HepG2 (cell line): ENCODE measurements around the gene PHKG2. TPM values are rescaled to one million over a fixed set of nuclear protein-coding genes. Genes with fewer than 3 reads are reported as not detected.

Source experiments
- ARID2 ChIP-seq: sonication (generic); formaldehyde crosslinking; IDR thresholded peaks from 2 replicates; pipeline ENCODE4 v1.8.1; 2022; ENCODE audit warnings: mild to moderate bottlenecking, missing genetic modification reagents, borderline replicate concordance
- KAT8 ChIP-seq: IDR thresholded peaks from 2 replicates; pipeline ENCODE4 v1.6.1; 2016; ENCODE audit warnings: missing genetic modification reagents, missing compliant biosample characterization
- MXD4 ChIP-seq: IDR thresholded peaks from 2 replicates; pipeline ENCODE4 v1.6.1; 2016; ENCODE audit warnings: mild to moderate bottlenecking, missing biosample characterization, missing genetic modification reagents
- RARA ChIP-seq: IDR thresholded peaks from 2 replicates; pipeline ENCODE4 v1.6.1; 2016; ENCODE audit warnings: missing genetic modification reagents, missing compliant biosample characterization
- RXRA ChIP-seq: sonication (generic); formaldehyde crosslinking; IDR thresholded peaks from 2 replicates; pipeline ENCODE4 v1.5.1; 2020; ENCODE audit warnings: missing genetic modification reagents
- TARDBP ChIP-seq: sonication (generic); formaldehyde crosslinking; IDR thresholded peaks from 2 replicates; pipeline ENCODE4 v1.8.0; 2022; ENCODE audit warnings: mild to moderate bottlenecking, missing genetic modification reagents
- TFDP2 ChIP-seq: sonication (generic); formaldehyde crosslinking; IDR thresholded peaks from 2 replicates; pipeline ENCODE4 v1.4.0; 2020; ENCODE audit warnings: missing genetic modification reagents
- ZFX ChIP-seq: sonication (generic); formaldehyde crosslinking; IDR thresholded peaks from 2 replicates; pipeline ENCODE4 v1.4.0; 2020; ENCODE audit warnings: mild to moderate bottlenecking, low read depth, missing genetic modification reagents, moderate library complexity
- ZFY ChIP-seq: sonication (generic); formaldehyde crosslinking; IDR thresholded peaks from 2 replicates; pipeline ENCODE4 v1.4.0; 2020; ENCODE audit warnings: missing genetic modification reagents
- ZNF20 ChIP-seq: sonication (generic); formaldehyde crosslinking; IDR thresholded peaks from 2 replicates; pipeline ENCODE4 v1.4.0; 2020; ENCODE audit warnings: mild to moderate bottlenecking, moderate library complexity, missing genetic modification reagents
- ZNF672 ChIP-seq: sonication (generic); formaldehyde crosslinking; IDR thresholded peaks from 2 replicates; pipeline ENCODE4 v1.8.1; 2022; ENCODE audit warnings: missing genetic modification reagents
- ZNF776 ChIP-seq: sonication (generic); formaldehyde crosslinking; IDR thresholded peaks from 2 replicates; pipeline ENCODE4 v1.4.0; 2020; ENCODE audit warnings: mild to moderate bottlenecking, missing genetic modification reagents
- ZNF790 ChIP-seq: sonication (generic); formaldehyde crosslinking; IDR thresholded peaks from 2 replicates; pipeline ENCODE4 v1.8.0; 2022; ENCODE audit warnings: missing genetic modification reagents, mild to moderate bottlenecking, borderline replicate concordance
- polyA plus RNA-seq, 8 experiments: library from polyadenylated mRNA; depleted of rRNA in 3 of 8; stranded (reverse) in 7 of 8; unstranded in 1 of 8; fragments of >200 nt; fragmentation: Illumina TruSeq in 4 of 8; extraction: Trizol in 4 of 8; gene quantifications; 2 replicates each; pipeline versions ENCODE4 v1.2.1 to v1.2.3, GENCODE V29; 2011 to 2016; ENCODE audit warnings: low read depth in 4 of 8, missing spikeins in 1 of 8, mixed read lengths in 1 of 8; ENCODE audit not compliant: insufficient read depth in 1 of 8
- total RNA-seq, 5 experiments: library from RNA; depleted of rRNA; stranded (reverse); fragments of >200 nt; fragmentation: Illumina TruSeq; extraction: Trizol; gene quantifications; 2 replicates each; pipeline ENCODE4 v1.2.3, GENCODE V29; 2016; ENCODE audit warnings: low read depth in 1 of 5
- TF ChIP-seq, protein P1 (sequence below): sonication (generic); formaldehyde crosslinking; IDR thresholded peaks from 2 replicates; pipeline ENCODE4 v1.5.1; 2020; ENCODE audit warnings: mild to moderate bottlenecking, missing genetic modification reagents, borderline replicate concordance
- TF ChIP-seq, protein P2 (sequence below): IDR thresholded peaks from 2 replicates; pipeline ENCODE4 v1.4.0; 2020; ENCODE audit warnings: mild to moderate bottlenecking, missing genetic modification reagents
- TF ChIP-seq, protein P3 (sequence below): sonication (generic); formaldehyde crosslinking; IDR thresholded peaks from 2 replicates; pipeline ENCODE4 v1.5.0; 2020; ENCODE audit warnings: mild to moderate bottlenecking, missing genetic modification reagents
- TF ChIP-seq, protein P4 (sequence below): sonication (generic); formaldehyde crosslinking; IDR thresholded peaks from 2 replicates; pipeline ENCODE4 v1.5.1; 2020; ENCODE audit warnings: mild to moderate bottlenecking, moderate library complexity, missing genetic modification reagents

Gene PHKG2
- total and polyA plus RNA-seq, 2 of the 13 experiments (the other 11 are each of a cell fraction or from before 2014, with no cell fraction given), result 37.4 to 42.1 TPM

- TF ChIP-seq ZNF20 (CRISPR knock-in tag) (0 out of 2 replicates have a peak, but pooled peaks have one; percentile 0), RARA (CRISPR knock-in tag) (peak; percentile 35; the same call in 1 of the 2 replicates), ZFY (CRISPR knock-in tag) (peak; percentile 72), ZFX (CRISPR knock-in tag) (peak; percentile 53; the same call in 1 of the 2 replicates), ZNF672 (peak; percentile 74; the same call in 1 of the 2 replicates), TFDP2 (peak; percentile 40; the same call in 1 of the 2 replicates), TARDBP (CRISPR knock-in tag) (peak; percentile 48; the same call in 1 of the 2 replicates), ZNF776 (CRISPR knock-in tag) (peak; percentile 79; the same call in 1 of the 2 replicates), MXD4 (CRISPR knock-in tag) (no peak; the same call in 1 of the 2 replicates), ARID2 (CRISPR knock-in tag) (no peak; the same call in 1 of the 2 replicates), KAT8 (peak; percentile 13; the same call in 1 of the 2 replicates), ZNF790 (0 out of 2 replicates have a peak, but pooled peaks have one; percentile 13), RXRA (CRISPR knock-in tag) (peak; percentile 68; the same call in 1 of the 2 replicates)
- TF ChIP-seq, protein P1, sequence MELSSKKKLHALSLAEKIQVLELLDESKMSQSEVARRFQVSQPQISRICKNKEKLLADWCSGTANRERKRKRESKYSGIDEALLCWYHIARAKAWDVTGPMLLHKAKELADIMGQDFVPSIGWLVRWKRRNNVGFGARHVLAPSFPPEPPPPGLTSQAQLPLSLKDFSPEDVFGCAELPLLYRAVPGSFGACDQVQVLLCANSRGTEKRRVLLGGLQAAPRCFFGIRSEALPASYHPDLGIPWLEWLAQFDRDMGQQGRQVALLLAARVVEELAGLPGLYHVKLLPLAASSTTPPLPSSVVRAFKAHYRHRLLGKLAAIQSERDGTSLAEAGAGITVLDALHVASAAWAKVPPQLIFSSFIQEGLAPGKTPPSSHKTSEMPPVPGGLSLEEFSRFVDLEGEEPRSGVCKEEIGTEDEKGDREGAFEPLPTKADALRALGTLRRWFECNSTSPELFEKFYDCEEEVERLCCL (CRISPR knock-in tag), result 0 out of 2 replicates have a peak, but pooled peaks have one; percentile 11
- TF ChIP-seq, protein P2, sequence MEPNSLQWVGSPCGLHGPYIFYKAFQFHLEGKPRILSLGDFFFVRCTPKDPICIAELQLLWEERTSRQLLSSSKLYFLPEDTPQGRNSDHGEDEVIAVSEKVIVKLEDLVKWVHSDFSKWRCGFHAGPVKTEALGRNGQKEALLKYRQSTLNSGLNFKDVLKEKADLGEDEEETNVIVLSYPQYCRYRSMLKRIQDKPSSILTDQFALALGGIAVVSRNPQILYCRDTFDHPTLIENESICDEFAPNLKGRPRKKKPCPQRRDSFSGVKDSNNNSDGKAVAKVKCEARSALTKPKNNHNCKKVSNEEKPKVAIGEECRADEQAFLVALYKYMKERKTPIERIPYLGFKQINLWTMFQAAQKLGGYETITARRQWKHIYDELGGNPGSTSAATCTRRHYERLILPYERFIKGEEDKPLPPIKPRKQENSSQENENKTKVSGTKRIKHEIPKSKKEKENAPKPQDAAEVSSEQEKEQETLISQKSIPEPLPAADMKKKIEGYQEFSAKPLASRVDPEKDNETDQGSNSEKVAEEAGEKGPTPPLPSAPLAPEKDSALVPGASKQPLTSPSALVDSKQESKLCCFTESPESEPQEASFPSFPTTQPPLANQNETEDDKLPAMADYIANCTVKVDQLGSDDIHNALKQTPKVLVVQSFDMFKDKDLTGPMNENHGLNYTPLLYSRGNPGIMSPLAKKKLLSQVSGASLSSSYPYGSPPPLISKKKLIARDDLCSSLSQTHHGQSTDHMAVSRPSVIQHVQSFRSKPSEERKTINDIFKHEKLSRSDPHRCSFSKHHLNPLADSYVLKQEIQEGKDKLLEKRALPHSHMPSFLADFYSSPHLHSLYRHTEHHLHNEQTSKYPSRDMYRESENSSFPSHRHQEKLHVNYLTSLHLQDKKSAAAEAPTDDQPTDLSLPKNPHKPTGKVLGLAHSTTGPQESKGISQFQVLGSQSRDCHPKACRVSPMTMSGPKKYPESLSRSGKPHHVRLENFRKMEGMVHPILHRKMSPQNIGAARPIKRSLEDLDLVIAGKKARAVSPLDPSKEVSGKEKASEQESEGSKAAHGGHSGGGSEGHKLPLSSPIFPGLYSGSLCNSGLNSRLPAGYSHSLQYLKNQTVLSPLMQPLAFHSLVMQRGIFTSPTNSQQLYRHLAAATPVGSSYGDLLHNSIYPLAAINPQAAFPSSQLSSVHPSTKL (CRISPR knock-in tag), result no peak
- TF ChIP-seq, protein P3, sequence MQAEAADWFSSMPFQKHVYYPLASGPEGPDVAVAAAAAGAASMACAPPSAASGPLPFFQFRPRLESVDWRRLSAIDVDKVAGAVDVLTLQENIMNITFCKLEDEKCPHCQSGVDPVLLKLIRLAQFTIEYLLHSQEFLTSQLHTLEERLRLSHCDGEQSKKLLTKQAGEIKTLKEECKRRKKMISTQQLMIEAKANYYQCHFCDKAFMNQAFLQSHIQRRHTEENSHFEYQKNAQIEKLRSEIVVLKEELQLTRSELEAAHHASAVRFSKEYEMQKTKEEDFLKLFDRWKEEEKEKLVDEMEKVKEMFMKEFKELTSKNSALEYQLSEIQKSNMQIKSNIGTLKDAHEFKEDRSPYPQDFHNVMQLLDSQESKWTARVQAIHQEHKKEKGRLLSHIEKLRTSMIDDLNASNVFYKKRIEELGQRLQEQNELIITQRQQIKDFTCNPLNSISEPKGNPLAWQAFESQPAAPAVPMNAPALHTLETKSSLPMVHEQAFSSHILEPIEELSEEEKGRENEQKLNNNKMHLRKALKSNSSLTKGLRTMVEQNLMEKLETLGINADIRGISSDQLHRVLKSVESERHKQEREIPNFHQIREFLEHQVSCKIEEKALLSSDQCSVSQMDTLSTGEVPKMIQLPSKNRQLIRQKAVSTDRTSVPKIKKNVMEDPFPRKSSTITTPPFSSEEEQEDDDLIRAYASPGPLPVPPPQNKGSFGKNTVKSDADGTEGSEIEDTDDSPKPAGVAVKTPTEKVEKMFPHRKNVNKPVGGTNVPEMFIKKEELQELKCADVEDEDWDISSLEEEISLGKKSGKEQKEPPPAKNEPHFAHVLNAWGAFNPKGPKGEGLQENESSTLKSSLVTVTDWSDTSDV (CRISPR knock-in tag), result no peak
- TF ChIP-seq, protein P4, sequence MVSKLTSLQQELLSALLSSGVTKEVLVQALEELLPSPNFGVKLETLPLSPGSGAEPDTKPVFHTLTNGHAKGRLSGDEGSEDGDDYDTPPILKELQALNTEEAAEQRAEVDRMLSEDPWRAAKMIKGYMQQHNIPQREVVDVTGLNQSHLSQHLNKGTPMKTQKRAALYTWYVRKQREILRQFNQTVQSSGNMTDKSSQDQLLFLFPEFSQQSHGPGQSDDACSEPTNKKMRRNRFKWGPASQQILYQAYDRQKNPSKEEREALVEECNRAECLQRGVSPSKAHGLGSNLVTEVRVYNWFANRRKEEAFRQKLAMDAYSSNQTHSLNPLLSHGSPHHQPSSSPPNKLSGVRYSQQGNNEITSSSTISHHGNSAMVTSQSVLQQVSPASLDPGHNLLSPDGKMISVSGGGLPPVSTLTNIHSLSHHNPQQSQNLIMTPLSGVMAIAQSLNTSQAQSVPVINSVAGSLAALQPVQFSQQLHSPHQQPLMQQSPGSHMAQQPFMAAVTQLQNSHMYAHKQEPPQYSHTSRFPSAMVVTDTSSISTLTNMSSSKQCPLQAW (CRISPR knock-in tag), result peak; percentile 59; the same call in 1 of the 2 replicates
Observed at GRCh38 chr16:30786115-30786935, 38.1 kb downstream of the PHKG2 start (continued).
